NCI-H1694 (cell line): ENCODE results near the gene GFOD2.
"Not testable (repeated sequence)": the region's sequence is repeated elsewhere in the genome, so short reads cannot be mapped to it uniquely, and the experiment has no call there.

ENCODE experiments used
- DNase-seq: peaks from one replicate; lab custom pipeline; 2025; lab: John Stamatoyannopoulos, UW

The GFOD2 gene

DNA sequence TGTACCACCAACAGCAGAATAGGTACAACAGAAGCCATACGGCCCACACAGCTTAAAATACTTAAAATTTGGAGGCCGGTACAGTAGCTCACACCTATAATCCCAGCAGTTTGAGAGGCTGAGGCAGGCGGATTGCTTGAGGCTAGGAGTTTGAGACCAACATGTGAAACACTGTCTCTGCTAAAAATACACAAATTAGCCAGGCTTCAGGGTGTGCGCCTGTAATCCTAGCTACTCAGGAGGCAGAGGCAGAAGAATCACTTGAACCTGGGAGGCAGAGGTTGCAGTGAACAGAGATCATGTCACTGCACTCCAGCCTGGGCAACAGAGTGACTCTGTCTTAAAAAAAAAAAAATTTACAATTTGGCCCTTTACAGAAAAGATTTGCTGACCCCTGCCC lies 17.0 kb downstream of the GFOD2 start:
- no peak for DNase-seq

DNA sequence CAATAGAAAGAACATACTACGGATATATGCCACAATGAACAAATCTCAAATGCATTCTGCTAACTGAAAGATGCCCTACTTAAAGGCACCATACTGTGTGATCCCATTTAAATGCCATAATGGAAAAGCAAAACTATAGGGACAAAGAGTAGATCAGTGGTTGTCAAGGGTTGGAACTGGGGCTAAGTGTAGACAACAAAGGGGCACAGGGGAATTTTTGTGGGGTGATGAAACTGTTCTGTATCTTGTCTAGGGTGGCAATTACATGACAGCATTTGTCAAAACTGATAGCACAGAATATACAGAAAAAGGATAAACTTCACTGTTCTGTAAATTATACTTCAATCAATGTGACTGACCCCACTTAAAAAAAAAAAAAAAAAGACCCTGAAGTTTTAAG lies 17.7 kb downstream of the GFOD2 start:
- no peak for DNase-seq

DNA sequence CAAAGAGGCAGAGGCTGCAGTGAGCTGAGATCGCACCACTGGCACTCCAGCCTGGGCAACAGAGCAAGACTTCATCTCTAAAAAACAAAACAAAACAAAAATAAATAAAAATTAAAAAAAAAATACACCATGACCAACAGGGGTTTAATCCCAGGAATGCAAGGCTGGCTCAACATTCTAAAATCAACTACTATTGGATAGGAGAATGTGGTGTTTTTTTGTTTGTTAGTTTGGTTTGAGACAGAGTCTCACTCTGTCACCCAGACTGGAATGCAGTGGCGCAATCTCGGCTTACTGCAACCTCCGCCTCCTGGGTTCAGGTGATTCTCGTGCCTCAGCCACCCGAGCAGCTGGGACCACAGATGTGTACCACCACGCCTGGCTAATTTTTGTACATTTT lies 19.9 kb downstream of the GFOD2 start:
- no peak for DNase-seq

DNA sequence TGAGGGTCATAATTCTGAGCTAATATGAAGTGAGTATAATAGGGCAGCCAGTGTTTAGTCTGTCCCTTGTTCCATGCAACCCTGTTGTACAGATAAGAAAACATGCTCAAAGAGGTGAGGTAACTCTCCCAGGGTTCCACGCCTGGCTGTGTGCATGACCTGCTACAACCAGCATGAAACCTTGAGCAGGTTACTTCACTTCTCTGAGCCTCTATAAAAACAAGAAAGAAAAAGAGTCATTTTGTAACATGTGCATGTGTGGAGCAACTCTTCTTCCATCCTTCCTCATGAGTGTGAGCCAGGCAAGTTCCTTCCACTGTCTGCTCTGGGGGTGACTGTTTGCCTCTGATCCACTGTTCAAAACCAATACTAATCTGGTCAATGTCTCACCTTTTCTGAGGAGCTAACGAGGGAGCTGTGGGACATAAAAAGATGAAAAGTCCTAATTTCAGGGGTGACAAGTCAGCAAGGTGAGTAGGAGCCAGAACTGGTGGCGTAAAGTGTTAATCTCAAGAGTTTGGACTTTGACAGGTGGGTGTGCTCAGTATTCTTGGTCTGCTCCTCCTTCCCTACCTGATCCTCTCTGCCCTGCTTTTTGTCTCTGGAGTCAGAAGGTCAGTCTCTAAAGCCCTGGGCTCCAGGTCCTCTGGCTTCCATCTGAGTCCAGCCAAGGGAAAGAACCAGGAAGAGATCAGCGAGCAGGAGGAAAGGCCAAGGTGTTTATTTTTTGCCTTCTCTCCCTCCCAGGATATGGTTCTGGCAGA lies 21.5 kb downstream of the GFOD2 start:
- no peak for DNase-seq

DNA sequence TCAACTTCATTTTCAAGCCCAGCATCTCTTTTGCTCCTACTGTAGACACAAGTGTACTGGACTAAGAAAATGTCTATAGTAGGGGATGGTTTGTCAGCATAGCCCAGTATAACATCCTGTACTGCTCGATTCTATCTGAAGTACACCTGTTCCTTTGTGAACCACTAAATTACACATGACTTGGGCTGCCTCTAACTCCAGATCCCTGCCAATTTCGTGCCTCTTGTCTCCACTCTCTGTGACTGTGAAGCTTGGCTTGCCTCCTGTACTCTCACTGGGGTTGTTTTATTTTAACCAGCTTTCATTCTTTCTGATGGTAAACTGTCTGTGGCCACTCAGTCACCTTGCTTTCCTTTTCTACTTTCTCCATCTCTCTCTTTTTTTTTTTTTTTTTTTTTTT lies 24.5 kb downstream of the GFOD2 start:
- DNase-seq, result no peak

DNA sequence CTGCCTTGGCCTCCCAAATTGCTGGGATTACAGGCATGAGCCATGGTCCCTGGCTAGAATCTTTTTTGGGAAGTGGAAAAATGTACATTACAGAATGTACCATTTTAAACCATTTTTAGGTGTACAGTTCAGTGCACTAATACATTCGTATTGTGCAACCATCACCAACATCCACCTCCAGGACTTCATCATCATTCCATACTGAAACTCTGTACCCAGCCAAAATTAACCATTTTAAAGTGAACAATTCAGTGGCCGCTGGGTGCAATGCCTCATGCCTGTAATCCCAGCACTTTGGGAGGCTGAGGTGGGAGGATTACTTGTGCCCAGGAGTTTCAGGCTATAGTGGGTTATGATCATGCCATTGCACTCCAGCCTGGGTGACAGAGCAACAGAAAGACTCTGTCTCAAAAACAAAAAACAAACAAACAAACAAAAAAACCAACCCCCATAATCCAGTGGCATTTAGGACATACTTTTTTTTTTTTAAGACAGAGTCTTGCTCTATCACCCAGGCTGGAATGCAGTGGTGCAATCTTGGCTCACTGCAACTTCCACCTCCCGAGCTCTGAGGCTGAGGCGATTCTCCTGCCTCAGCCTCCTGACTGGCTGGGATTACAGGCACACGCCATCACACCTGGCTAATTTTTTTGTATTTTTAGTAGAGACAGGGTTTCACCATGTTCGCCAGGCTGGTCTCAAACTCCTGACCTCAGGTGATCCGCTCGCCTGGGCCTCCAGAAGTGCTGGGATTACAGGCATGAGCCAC lies 25.4 kb downstream of the GFOD2 start:
- not testable (repeated sequence) for DNase-seq

DNA sequence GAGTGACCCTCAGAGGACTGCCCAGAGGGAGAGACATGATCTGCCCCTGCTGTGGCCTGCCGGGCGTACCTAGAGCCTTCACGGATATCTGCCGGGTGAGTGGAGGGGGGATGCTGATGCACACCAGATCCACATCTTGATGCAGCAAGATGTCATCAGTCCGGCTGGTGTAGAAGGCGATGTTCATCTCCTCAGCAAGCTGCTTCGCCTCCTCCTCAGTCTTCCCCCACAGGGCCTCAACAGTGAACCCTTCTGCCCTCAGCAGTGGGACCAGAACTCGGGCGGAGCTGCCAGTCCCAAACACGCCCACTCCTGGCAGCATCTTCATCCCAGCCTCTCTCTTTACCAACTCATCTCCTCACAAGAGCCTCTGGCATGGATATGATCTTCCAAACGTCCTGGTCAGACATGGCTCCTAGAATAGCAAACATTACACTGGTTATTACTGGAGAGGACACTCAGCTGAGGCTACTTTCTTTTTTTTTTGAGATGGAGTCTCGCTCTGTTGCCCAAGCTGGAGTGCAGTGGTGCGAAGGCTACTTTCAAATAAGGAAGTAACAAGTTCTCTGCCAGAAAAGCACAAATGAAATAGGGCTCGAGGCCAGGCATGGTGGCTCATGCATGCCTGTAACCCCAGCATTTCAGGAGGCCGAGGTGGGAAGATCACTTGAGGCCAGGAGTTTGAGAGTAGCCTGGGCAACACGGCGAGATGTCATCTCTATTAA lies 33.6 kb downstream of the GFOD2 start:
- no peak for DNase-seq

DNA sequence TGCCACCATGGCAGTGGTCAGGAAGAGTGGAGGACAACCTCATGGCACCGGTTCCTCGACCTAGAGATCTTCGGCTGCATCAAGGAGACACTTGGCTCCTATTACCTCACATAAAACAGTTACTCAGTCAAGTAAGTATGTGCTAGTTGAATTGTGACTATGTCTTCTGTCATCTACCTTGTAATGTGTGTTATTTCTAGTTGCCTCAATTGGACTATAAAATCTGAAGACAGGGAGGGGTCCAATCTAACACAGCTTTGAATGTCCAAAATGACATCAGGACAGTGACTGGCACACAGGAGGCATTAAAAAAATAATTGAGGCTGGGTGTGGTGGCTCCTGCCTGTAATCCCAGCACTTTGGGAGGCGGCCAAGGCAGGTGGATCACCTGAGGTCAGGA lies 35.3 kb downstream of the GFOD2 start:
- DNase-seq, result no peak

DNA sequence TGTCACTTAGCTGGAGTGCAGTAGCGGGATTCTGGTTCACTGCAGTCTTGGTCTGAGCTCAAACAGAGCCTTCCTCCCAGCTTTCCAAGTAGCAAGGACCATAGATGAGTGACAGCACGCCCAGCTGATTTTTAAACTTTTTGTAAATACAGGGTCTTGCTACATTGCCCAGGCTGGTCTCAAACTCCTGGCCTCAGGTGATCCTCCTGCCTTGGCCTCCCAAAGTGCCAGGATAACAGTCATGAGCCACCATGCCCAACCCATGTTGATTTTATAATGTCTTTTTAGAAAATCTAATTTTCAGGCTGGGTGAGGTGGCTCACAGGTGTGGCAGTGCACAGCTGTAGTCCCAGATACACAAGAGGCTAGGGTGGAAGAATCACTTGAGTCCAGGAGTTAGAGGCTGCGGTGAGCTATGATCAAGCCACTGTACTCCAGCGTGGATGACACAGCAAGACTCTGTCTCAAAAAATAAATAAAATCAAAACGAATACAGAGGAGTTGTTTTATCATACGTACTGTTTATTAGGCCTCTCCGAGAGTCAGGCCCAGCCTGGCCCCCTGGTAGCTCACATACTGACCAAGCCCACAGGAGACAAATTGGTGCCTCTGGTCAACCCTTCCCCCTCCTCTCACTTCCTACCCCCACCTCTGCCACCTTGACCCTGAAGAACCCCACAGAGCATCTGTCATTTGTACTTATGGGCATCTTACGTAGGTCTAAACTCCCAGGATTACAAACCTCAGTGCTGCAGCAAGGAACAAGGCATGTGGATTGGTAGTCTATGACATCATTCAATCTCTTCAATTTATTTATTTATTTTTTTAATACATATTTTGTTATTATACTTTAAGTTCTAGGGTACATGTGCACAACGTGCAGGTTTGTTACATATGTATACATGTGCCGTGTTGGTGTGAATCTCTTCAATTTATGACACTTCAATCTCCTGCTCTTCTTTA lies 38.9 kb downstream of the GFOD2 start:
- DNase-seq, result no peak

DNA sequence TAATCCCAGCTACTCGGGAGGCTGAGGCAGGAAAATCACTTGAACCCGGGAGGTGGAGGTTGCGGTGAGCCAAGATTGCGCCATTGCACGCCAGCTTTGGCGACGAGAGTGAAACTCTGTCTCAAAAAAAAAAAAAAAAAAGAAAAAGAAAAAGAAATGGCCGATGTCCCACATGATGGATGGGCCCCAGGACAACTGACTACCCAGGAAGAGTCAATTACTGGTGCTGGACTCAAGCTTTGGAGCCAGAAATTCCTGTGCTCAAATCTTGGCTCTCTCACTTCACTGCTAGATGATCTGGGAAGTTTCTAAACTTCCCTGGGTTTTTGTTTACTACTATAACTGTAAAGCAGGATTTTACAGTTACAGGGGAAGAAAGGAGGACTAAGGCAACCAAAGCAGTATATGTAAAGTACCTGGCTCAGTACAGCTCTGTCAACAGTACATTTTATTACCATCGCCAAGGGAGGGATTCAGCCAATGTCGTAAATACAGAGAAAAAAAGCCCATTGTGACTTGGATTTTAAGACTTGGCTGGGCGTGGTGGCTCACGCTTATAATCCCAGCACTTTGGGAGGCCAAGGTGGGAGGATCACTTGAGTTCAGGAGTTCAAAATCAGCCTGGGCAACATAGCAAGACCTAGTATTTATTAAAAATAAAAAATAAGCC lies 40.6 kb downstream of the GFOD2 start:
- DNase-seq, result no peak

DNA sequence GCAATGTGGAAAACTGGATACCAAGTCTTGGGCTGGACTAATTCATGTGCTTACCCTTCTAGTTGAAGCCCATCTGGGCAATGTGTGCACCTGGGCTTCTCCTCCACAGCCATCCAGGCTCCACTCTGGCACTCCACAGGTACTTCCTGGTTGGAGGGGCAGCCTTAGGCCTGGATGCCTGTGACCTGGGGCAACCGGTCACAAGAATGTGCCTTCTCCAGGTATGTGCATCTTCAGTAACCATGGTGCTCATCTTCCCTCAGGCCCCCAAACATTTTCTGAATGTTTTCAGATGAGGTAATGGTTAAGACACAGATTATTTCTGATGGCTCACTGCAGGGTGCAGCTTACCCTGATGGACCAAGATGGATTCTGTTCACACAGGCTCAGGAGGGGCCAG lies 41.4 kb downstream of the GFOD2 start:
- DNase-seq, result no peak

DNA sequence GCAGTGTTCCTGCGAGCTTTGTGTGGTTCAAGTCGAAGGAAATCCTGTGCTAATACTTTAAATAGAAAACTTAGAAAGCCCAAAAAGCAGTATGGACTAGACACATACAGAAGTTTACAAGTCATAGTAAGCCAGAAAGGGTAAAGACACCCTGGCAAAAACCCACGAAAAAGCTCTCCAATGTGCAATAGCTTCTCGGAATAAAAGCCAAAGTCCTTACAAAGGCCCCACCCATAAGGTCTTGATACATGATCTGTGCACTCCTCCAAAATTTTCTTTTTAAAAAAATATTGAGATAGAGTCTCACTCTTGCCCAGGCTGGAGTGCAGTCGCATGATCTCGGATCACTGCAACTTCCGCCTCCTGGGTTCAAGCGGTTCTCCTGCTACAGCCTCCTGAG lies 42.2 kb downstream of the GFOD2 start:
- DNase-seq, result no peak

DNA sequence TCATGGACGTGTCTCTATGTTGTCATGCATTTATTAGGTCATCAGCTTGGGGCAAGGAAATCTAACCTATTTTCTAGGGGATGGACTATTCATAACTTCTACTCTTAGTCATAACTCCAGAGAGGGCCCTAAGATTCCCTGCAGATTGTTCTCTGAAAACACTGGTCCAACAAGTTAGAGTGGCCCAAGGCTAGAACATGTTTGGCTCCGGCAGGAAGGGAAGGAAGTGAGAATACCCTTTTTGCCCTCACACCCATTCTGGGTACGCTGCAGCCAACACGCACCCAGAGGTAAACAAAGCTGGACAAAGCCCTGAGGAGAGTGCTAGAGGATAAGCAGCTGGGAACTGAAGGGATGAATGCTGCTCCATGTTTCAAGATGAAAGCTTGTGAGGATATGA lies 42.6 kb downstream of the GFOD2 start:
- no peak for DNase-seq

DNA sequence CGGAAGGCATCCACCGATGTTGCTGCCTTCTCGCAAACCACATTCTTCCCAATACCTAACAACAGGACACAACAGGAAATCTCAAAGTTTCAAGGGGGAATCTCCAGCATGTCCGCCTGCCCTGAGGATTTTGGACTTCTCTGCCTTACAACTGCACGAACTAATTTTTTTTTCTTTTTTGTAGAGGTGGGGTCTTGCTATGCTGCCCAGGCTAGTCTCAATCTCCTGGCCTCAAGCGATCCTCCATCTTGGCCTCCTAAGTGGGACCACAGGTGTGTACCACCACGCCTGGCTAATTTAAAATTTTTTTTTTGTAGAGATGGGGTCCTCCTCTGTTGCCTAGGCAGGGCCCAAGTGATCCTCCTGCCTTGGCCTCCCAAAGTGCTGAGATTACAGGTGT lies 43.1 kb downstream of the GFOD2 start:
- DNase-seq, result no peak

DNA sequence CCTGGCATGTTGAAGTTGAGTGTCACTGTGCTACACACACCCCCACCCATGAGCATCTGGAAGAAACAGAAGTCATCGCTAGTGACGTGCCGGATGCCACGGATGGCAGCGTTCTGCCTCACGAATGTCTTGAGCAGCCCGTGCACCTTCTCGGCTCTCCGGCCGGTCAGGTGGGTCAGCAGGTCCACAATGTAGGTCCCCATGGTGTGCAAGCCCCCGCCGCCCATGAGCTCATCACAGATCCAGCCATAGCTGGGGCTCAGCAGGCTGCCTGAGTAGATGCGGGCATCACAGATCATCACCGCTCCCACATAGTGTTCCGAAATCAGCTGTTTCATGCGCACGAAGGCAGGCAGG lies 43.6 kb downstream of the GFOD2 start:
- DNase-seq, result no peak

DNA sequence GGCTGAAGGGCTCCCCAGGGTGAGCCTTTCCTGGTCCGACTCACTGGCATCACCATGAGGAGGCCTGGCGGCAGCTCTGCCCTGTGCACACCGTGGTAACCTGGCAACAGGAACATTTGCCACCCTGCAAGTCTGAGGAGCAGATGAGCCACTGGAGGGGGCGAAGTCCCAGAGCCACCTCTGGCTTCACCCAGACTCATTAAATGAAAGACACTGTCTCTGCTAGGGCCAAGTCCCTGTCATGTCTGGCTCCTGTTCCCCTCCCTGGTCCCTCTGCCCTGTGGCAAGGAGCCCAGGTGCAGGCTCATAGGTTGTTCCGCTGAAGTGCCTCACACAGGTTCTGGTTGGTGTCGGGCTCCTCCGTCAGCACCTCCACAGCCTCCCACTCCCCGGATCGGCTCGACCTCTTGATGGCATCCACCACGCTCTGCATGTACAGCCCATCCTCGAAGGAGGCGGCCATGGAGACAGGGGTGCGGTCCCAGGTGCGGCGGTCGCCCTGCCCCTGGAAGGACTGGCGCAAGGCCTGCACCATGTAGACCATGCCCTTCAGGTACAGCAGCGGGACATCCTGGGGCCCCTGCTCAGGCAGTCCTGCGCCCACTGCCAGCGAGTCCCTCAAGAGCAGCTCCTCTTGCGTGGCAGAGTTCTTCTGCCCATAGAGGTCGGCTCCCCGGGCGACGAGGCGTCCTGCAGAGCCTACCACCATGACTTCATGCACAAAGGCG lies 44.1 kb downstream of the GFOD2 start:
- no peak for DNase-seq

DNA sequence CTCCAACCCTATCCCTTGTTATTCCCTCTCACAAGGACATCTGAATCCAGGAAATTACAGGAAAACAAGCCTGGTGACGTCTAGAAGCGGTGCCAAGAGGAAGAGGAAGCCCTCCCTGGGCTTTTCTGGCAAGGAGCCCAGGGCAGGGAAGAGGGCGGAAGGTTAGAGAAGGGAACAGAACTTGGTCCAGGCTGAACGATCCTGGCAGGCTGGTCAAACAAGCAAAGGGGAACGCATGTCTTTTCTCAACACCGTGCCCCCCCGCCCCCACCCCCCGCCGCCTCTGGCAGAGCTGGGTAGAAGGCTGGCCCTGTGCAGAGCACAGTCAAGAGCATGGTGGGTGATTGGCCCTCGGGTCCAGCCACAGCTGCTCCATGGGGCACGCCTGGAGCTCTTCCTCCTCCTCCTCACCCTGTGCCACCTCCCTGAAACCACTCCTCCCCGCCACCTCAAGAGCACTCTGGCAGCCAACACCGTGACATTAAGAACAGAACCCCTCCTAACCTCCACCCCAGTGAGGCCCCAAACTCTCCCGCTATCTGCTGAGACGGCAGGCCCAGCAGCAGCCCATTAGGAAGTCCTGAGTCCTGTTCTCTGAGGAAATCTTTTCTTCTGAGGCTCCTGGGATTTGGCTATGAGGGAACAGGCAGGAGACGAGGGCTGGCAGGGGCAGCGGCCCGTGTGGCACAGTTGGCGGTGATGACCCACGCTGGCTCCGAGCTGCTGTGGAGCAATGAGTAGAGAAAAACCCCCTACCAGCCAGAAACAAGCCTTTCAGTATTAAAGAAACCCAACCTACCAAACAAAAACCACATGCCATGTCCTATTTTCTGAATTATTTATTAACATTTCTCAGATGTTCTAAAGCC lies 45.2 kb downstream of the GFOD2 start:
- no peak for DNase-seq

DNA sequence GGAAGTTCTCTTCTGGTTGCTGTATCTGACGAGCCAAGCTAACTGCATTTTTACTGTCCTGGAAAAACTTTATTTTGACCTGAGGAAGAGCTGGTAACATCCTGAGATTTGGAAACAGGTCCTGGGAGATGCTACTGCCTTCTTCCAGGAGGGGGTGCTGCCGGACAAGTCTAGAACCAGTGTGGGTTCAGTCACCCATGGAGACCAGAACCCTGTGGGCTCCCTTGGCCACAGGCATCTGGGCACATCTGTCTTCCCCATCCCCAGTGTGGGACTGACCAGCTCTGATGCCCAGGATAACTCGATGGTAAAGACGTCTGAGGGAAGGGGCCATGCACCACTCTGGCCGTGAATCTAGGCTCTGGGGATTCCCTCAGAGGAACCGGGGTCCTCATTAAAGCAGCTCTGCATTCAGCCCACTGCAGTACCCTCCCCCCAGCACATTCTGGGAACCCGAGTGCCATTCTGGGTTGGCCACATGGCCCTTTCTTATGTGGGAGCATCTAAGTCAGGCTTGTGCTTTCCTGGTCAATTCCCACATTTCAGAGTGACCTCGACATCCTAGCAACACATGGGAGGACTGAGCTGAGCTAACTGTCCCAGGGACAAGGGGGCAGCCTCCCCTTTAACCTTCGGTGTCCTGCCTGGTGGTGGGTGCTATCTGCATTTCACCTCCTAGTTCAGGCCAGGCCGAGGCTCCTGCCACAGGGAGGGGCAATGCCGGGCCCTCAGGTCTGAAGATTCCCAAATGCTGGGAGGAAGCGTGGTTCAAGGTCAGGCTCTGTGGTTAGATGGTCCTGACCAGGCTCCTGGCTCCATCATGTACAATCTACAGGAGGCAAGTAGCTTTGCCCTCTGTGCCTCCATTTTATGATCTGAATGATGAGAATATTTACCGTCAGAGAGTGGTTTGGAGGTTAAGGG lies 46.1 kb downstream of the GFOD2 start:
- peak; percentile 9 for DNase-seq

DNA sequence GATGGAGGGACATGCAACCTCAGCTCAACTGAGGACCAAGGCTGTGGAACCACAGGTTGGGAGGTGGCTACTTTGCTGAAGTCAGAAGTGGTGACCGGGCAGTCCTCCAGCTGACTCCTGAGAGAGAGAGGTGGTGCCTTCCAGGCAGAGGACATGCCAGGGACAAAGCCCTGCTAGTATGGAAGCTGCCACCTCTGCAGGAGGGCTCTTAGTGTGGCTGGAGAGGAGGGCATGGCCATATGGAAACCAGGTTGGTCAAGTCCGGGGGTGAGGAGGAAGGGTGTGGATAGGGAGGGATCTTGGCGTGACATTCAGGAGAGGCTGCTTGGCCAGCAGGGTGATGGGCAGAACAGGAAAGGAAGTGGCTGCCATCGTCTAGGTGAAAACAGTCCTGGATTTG lies 46.8 kb downstream of the GFOD2 start:
- DNase-seq, result no peak
